Measurements from ENCODE around the gene NTM. TPM values are rescaled to one million over a fixed set of nuclear protein-coding genes. Genes with fewer than 3 reads are reported as not detected.

NTM gene
- total RNA-seq, 1 experiment from 2014 or later, result 16.4 TPM

GRCh38 chr11:131906963-131907362 is 536.5 kb downstream of the NTM start (continued):
- no peak for TF ChIP-seq ZSCAN18 (CRISPR knock-in tag; IDR thresholded peaks at IDR 0.05)

- Mint-ChIP-seq H3K36me3 (no peaks in the 10 kb centered on the region), H3K9me3 (no peaks in the 10 kb centered on the region), H3K4me3 (no peak overlapping the region), H3K4me1 (peaks cover 78% of the 10 kb centered on the region), H3K27me3 (ENCODE audit: low read depth) (peaks cover 8% of the 10 kb centered on the region; the same call in 1 of the 2 replicates), H3K27ac (no peak overlapping the region)
- no peak for ATAC-seq
- CTCF ChIA-PET, result interaction anchor here (0.7 to 7.1 kb wide), 9 partner anchors 11 to 251 kb away, joined by 3 to 142 read pairs (median 4); no protein-coding TSS in a partner anchor
- no peak for DNase-seq (ENCODE audit: low spot score)
- TF ChIP-seq E2F1 (CRISPR knock-in tag; IDR thresholded peaks at IDR 0.05) (no peak), ZNF423 (CRISPR knock-in tag; IDR thresholded peaks at IDR 0.05) (no peak), ZNF425 (CRISPR knock-in tag; conservative IDR thresholded peaks at IDR 0.05) (no peak), IRF1 (CRISPR knock-in tag; IDR thresholded peaks at IDR 0.05) (no peak), NR1H2 (CRISPR knock-in tag; IDR thresholded peaks at IDR 0.05) (no peak), ERG (CRISPR knock-in tag; IDR thresholded peaks at IDR 0.05) (no peak), ZNF121 (CRISPR knock-in tag; IDR thresholded peaks at IDR 0.05) (no peak), FOXJ3 (CRISPR knock-in tag; IDR thresholded peaks at IDR 0.05; ENCODE audit: borderline replicate concordance) (no peak), NR3C1 (CRISPR knock-in tag; conservative IDR thresholded peaks at IDR 0.05; ENCODE audit: low read depth) (no peak), JUN (CRISPR knock-in tag; IDR thresholded peaks at IDR 0.05) (no peak), TEAD4 (CRISPR knock-in tag; IDR thresholded peaks at IDR 0.05) (no peak), SOX15 (CRISPR knock-in tag; IDR thresholded peaks at IDR 0.05) (no peak)
- POLR2A ChIA-PET, result no interaction called here
Measured at GRCh38 chr11:131907371-131907770, 537.0 kb downstream of the NTM start.

- ATAC-seq, result no peak
- Mint-ChIP-seq H3K4me3 (no peak overlapping the region), H3K27ac (no peak overlapping the region), H3K4me1 (peaks cover 74% of the 10 kb centered on the region), H3K36me3 (no peaks in the 10 kb centered on the region), H3K27me3 (ENCODE audit: low read depth) (peaks cover 8% of the 10 kb centered on the region; the same call in 1 of the 2 replicates), H3K9me3 (no peaks in the 10 kb centered on the region)
- ChIA-PET CTCF (interaction anchor here (2.3 to 7.1 kb wide), 3 partner anchors 40 to 218 kb away, joined by 16 to 142 read pairs (median 18); no protein-coding TSS in a partner anchor), POLR2A (no interaction called here)
- no peak for DNase-seq (ENCODE audit: low spot score)
- TF ChIP-seq ZNF532 (CRISPR knock-in tag; IDR thresholded peaks at IDR 0.05; ENCODE audit: borderline replicate concordance) (no peak), ZSCAN18 (CRISPR knock-in tag; IDR thresholded peaks at IDR 0.05) (no peak), JAZF1 (CRISPR knock-in tag; IDR thresholded peaks at IDR 0.05) (no peak), E2F5 (CRISPR knock-in tag; IDR thresholded peaks at IDR 0.05) (no peak), ZNF423 (CRISPR knock-in tag; IDR thresholded peaks at IDR 0.05) (no peak), GTF2I (CRISPR knock-in tag; conservative IDR thresholded peaks at IDR 0.05) (no peak), ETV6 (CRISPR knock-in tag; IDR thresholded peaks at IDR 0.05) (no peak), CBFB (CRISPR knock-in tag; IDR thresholded peaks at IDR 0.05; ENCODE audit: low read depth) (no peak), NR3C1 (CRISPR knock-in tag; conservative IDR thresholded peaks at IDR 0.05; ENCODE audit: low read depth) (no peak), SMAD4 (CRISPR knock-in tag; IDR thresholded peaks at IDR 0.05) (no peak)
Measured at GRCh38 chr11:131908316-131908715, 537.9 kb downstream of the NTM start.
